Uterus (tissue), 4 donors: ENCODE results near the gene MSGN1. TPM values are rescaled to one million over a fixed set of nuclear protein-coding genes. Genes with fewer than 3 reads are reported as not detected.
A peak's percentile ranks its signal among the peaks of the same experiment; 100 is the strongest.

Source experiments
- DNase-seq, 2 donors: peaks; one replicate each; pipeline ENCODE4 v3.0.0-alpha.2; 2019 to 2020
- H3K27ac ChIP-seq, 2 donors: fragments of 200-600 bp; sonication (generic); 1 replicate in 1 of 2; 2 replicates in 1 of 2; pipeline ENCODE4 v1.5.1; 2016 to 2018
- H3K27me3 ChIP-seq, 2 donors: fragments of 200-600 bp; sonication (generic); one replicate each; pipeline ENCODE4 v1.5.1; 2018 to 2019; ENCODE audit warnings: control low read depth in 1 of 2
- H3K36me3 ChIP-seq, 2 donors: fragments of 200-600 bp; sonication (generic); one replicate each; pipeline ENCODE4 v1.5.1; 2019; ENCODE audit warnings: control low read depth in 1 of 2
- H3K4me1 ChIP-seq, 2 donors: fragments of 200-600 bp; sonication (generic); one replicate each; pipeline ENCODE4 v1.5.1; 2018 to 2019; ENCODE audit warnings: control low read depth in 1 of 2
- H3K4me3 ChIP-seq, 2 donors: fragments of 200-600 bp; sonication (generic); 1 replicate in 1 of 2; 2 replicates in 1 of 2; pipeline ENCODE4 v1.5.1; 2018 to 2019; ENCODE audit warnings: mild to moderate bottlenecking in 1 of 2
- H3K9me3 ChIP-seq, 2 donors: fragments of 200-600 bp; sonication (generic); one replicate each; pipeline ENCODE4 v1.5.1; 2019; ENCODE audit warnings: control low read depth in 1 of 2
- CTCF ChIP-seq, 4 experiments: fragments of 200-600 bp in 2 of 4; fragments of 450-650 bp in 2 of 4; sonication (generic) in 2 of 4; IDR thresholded peaks; one replicate each; pipeline ENCODE4 v1.5.1; 2016 to 2019; ENCODE audit warnings: antibody characterized with exemption in 4 of 4, mild to moderate bottlenecking in 2 of 4, moderate library complexity in 1 of 4
- POLR2A ChIP-seq, 2 donors: fragments of 450-650 bp; IDR thresholded peaks; one replicate each; pipeline ENCODE4 v1.6.1; 2016; ENCODE audit warnings: antibody characterized with exemption in 2 of 2, mild to moderate bottlenecking in 1 of 2, moderate library complexity in 1 of 2
- intact Hi-C: fragments of 100-400 bp; cut with DNase I; formaldehyde crosslinking; loops from one replicate; pipeline ENCODE4 v1.15.1; 2023; ENCODE audit warnings: low total_unique reads
- total RNA-seq, 4 donors: library from RNA; depleted of rRNA in 3 of 4; stranded (reverse); fragments of >200 nt in 3 of 4; gene quantifications; one replicate each; pipeline versions ENCODE4 v1.1.0 to v1.2.4, GENCODE V29; 2014 to 2023
- donor health status: DM: yes; HTN: yes; CAD: no.

The MSGN1 gene
- total RNA-seq, 4 donors from 2014 or later: not detected

GRCh38 chr2:17830053-17831034 is 14.1 kb downstream of the MSGN1 start:
- DNase-seq: peak; percentile 27 to 38
- no peaks in the 10 kb centered on the region for H3K4me1 ChIP-seq
- intact Hi-C loops: no loop called here
- no peaks in the 10 kb centered on the region for H3K36me3 ChIP-seq
- TF ChIP-seq POLR2A (IDR thresholded peaks at IDR 0.05): no peak
- TF ChIP-seq CTCF (IDR thresholded peaks at IDR 0.05): peak; percentile 31 to 56 (median 45)
- H3K27ac ChIP-seq: no peak overlapping the region
- no peak overlapping the region for H3K4me3 ChIP-seq
- no peaks in the 10 kb centered on the region for H3K27me3 ChIP-seq
- no peaks in the 10 kb centered on the region for H3K9me3 ChIP-seq

GRCh38 chr2:17835516-17835915 is 19.3 kb downstream of the MSGN1 start:
- Histone ChIP-seq H3K27me3 (no peaks in the 10 kb centered on the region), H3K4me3 (no peak overlapping the region), H3K4me1 (no peaks in the 10 kb centered on the region), H3K27ac (no peak overlapping the region), H3K36me3 (no peaks in the 10 kb centered on the region), H3K9me3 (no peaks in the 10 kb centered on the region)
- TF ChIP-seq CTCF (IDR thresholded peaks at IDR 0.05): no peak
- no peak for TF ChIP-seq POLR2A (IDR thresholded peaks at IDR 0.05)
- intact Hi-C loops: no loop called here
- no peak for DNase-seq

- intact Hi-C loops: no loop called here
- no peak for DNase-seq
- no peaks in the 10 kb centered on the region for H3K9me3 ChIP-seq
- no peak overlapping the region for H3K4me3 ChIP-seq
- no peaks in the 10 kb centered on the region for H3K4me1 ChIP-seq
- TF ChIP-seq POLR2A (IDR thresholded peaks at IDR 0.05) (no peak), CTCF (IDR thresholded peaks at IDR 0.05) (no peak)
- no peak overlapping the region for H3K27ac ChIP-seq
- H3K27me3 ChIP-seq: no peaks in the 10 kb centered on the region
- no peaks in the 10 kb centered on the region for H3K36me3 ChIP-seq
Measured at GRCh38 chr2:17839959-17840358, 23.7 kb downstream of the MSGN1 start.

GRCh38 chr2:17843457-17843856 is 27.2 kb downstream of the MSGN1 start:
- Histone ChIP-seq H3K36me3 (no peaks in the 10 kb centered on the region), H3K4me1 (no peaks in the 10 kb centered on the region)
- no peak for DNase-seq

More at GRCh38 chr2:17843457-17843856, 27.2 kb downstream of the MSGN1 start:
- Histone ChIP-seq H3K9me3 (no peaks in the 10 kb centered on the region), H3K27me3 (no peaks in the 10 kb centered on the region), H3K27ac (no peak overlapping the region), H3K4me3 (no peak overlapping the region)
- intact Hi-C loops: no loop called here
- TF ChIP-seq CTCF (IDR thresholded peaks at IDR 0.05) (no peak), POLR2A (IDR thresholded peaks at IDR 0.05) (no peak)
